Adrenal gland (tissue), 5 donors: Measurements from ENCODE around the gene MAP4K1.

Experiments used
- POLR2A ChIP-seq, 2 donors: fragments of 450-650 bp; IDR thresholded peaks; one replicate each; pipeline ENCODE4 v1.6.1; 2017; ENCODE audit warnings: antibody characterized with exemption in 2 of 2, mild to moderate bottlenecking in 2 of 2, moderate library complexity in 1 of 2
- TF ChIP-seq, protein P1 (sequence below), 6 experiments: fragments of 450-650 bp in 4 of 6; fragments of 200-600 bp in 2 of 6; sonication (generic) in 1 of 6; IDR thresholded peaks; 1 replicate in 5 of 6; 2 replicates in 1 of 6; pipeline versions ENCODE4 v1.5.1 to v1.8.0; 2016 to 2021; ENCODE audit warnings: antibody characterized with exemption in 6 of 6, mild to moderate bottlenecking in 2 of 6, moderate library complexity in 1 of 6
- donor health status: DM: no; HTN: no; CAD: no.

DNA sequence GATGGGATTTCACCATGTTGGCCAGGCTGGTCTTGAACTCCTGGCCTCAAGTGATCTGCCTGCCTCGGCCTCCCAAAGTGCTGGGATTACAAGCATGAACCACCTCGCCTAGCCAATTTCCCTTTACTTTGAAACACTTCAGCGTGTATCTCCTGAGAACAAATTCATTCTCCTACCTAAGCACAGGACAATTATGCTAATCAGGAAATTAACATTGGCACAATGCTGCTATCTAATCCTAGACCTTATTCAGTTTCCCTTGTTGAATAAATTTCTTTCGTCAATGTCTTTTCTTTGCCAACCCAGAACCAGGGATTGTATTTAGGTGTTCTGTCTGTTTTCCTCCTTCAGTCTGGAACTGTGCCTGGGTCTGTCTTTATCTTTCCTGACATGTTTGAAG, 67.8 kb downstream of the MAP4K1 start:
- TF ChIP-seq, protein P1, sequence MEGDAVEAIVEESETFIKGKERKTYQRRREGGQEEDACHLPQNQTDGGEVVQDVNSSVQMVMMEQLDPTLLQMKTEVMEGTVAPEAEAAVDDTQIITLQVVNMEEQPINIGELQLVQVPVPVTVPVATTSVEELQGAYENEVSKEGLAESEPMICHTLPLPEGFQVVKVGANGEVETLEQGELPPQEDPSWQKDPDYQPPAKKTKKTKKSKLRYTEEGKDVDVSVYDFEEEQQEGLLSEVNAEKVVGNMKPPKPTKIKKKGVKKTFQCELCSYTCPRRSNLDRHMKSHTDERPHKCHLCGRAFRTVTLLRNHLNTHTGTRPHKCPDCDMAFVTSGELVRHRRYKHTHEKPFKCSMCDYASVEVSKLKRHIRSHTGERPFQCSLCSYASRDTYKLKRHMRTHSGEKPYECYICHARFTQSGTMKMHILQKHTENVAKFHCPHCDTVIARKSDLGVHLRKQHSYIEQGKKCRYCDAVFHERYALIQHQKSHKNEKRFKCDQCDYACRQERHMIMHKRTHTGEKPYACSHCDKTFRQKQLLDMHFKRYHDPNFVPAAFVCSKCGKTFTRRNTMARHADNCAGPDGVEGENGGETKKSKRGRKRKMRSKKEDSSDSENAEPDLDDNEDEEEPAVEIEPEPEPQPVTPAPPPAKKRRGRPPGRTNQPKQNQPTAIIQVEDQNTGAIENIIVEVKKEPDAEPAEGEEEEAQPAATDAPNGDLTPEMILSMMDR (IDR thresholded peaks at IDR 0.05): no peak
- TF ChIP-seq POLR2A (IDR thresholded peaks at IDR 0.05): no peak
